Measurements from ENCODE around the gene LAMTOR3.
"Not testable (repeated sequence)": the region's sequence is repeated elsewhere in the genome, so short reads cannot be mapped to it uniquely, and the experiment has no call there.

The LAMTOR3 gene

GRCh38 chr4:99835942-99836341, 58.3 kb downstream of the LAMTOR3 start:
- 95 to 97% methylated on average over 2 of the region's 2 CpGs for WGBS, 2 experiments
- Histone ChIP-seq H3K4me3 (ENCODE audit: insufficient read depth, low read depth, low read length) (no peak overlapping the region), H3K9me3 (ENCODE audit: control insufficient read depth, low read length) (no peaks in the 10 kb centered on the region), H3K27ac (ENCODE audit: insufficient read depth, low read depth, low read length, poor library complexity, severe bottlenecking) (no peak overlapping the region), H3K4me1 (ENCODE audit: control insufficient read depth, insufficient read depth, low read length) (no peaks in the 10 kb centered on the region), H3K36me3 (ENCODE audit: control insufficient read depth, insufficient read depth, low read length) (no peaks in the 10 kb centered on the region), H3K27me3 (ENCODE audit: control insufficient read depth, insufficient read depth, low read length, poor library complexity, severe bottlenecking) (no peaks in the 10 kb centered on the region)

- H3K9me3 ChIP-seq (ENCODE audit: control insufficient read depth, low read length), result no peaks in the 10 kb centered on the region
- no peak overlapping the region for H3K4me3 ChIP-seq (ENCODE audit: insufficient read depth, low read depth, low read length)
- 90 to 94% methylated on average over 7 of the region's 7 CpGs for WGBS, 2 experiments
- H3K36me3 ChIP-seq (ENCODE audit: control insufficient read depth, insufficient read depth, low read length), result no peaks in the 10 kb centered on the region
- no peaks in the 10 kb centered on the region for H3K27me3 ChIP-seq (ENCODE audit: control insufficient read depth, insufficient read depth, low read length, poor library complexity, severe bottlenecking)
- no peaks in the 10 kb centered on the region for H3K4me1 ChIP-seq (ENCODE audit: control insufficient read depth, insufficient read depth, low read length)
- no peak overlapping the region for H3K27ac ChIP-seq (ENCODE audit: insufficient read depth, low read depth, low read length, poor library complexity, severe bottlenecking)
These were observed 59.7 kb downstream of the LAMTOR3 start for GRCh38 chr4:99834569-99834968.

- H3K36me3 ChIP-seq (ENCODE audit: control insufficient read depth, insufficient read depth, low read length), result no peaks in the 10 kb centered on the region
- no peak overlapping the region for H3K27ac ChIP-seq (ENCODE audit: insufficient read depth, low read depth, low read length, poor library complexity, severe bottlenecking)
- no peaks in the 10 kb centered on the region for H3K27me3 ChIP-seq (ENCODE audit: control insufficient read depth, insufficient read depth, low read length, poor library complexity, severe bottlenecking)
- no peaks in the 10 kb centered on the region for H3K9me3 ChIP-seq (ENCODE audit: control insufficient read depth, low read length)
- H3K4me3 ChIP-seq (ENCODE audit: insufficient read depth, low read depth, low read length), result no peak overlapping the region
- 68 to 76% methylated on average over 5 of the region's 5 CpGs for WGBS, 2 experiments
- no peaks in the 10 kb centered on the region for H3K4me1 ChIP-seq (ENCODE audit: control insufficient read depth, insufficient read depth, low read length)
These were observed 60.5 kb downstream of the LAMTOR3 start for GRCh38 chr4:99833756-99834155.

GRCh38 chr4:99832758-99833157, 61.5 kb downstream of the LAMTOR3 start:
- H3K36me3 ChIP-seq (ENCODE audit: control insufficient read depth, insufficient read depth, low read length), result no peaks in the 10 kb centered on the region
- H3K4me1 ChIP-seq (ENCODE audit: control insufficient read depth, insufficient read depth, low read length), result no peaks in the 10 kb centered on the region
- no peak overlapping the region for H3K4me3 ChIP-seq (ENCODE audit: insufficient read depth, low read depth, low read length)
- H3K27me3 ChIP-seq (ENCODE audit: control insufficient read depth, insufficient read depth, low read length, poor library complexity, severe bottlenecking), result no peaks in the 10 kb centered on the region
- H3K27ac ChIP-seq (ENCODE audit: insufficient read depth, low read depth, low read length, poor library complexity, severe bottlenecking), result no peak overlapping the region
- no peaks in the 10 kb centered on the region for H3K9me3 ChIP-seq (ENCODE audit: control insufficient read depth, low read length)
- 100% methylated on average over 2 of the region's 3 CpGs; no CpG with 5 or more reads in 1 of the 2 experiments for WGBS, 2 experiments

- no peaks in the 10 kb centered on the region for H3K27me3 ChIP-seq (ENCODE audit: control insufficient read depth, insufficient read depth, low read length, poor library complexity, severe bottlenecking)
- no peak overlapping the region for H3K4me3 ChIP-seq (ENCODE audit: insufficient read depth, low read depth, low read length)
- H3K36me3 ChIP-seq (ENCODE audit: control insufficient read depth, insufficient read depth, low read length), result no peaks in the 10 kb centered on the region
- H3K27ac ChIP-seq (ENCODE audit: insufficient read depth, low read depth, low read length, poor library complexity, severe bottlenecking), result no peak overlapping the region
- no peaks in the 10 kb centered on the region for H3K4me1 ChIP-seq (ENCODE audit: control insufficient read depth, insufficient read depth, low read length)
- H3K9me3 ChIP-seq (ENCODE audit: control insufficient read depth, low read length), result no peaks in the 10 kb centered on the region
These were observed 61.9 kb downstream of the LAMTOR3 start for GRCh38 chr4:99832321-99832720.

- H3K4me1 ChIP-seq (ENCODE audit: control insufficient read depth, insufficient read depth, low read length); H3K36me3 ChIP-seq (ENCODE audit: control insufficient read depth, insufficient read depth, low read length); H3K27ac ChIP-seq (ENCODE audit: insufficient read depth, low read depth, low read length, poor library complexity, severe bottlenecking); H3K9me3 ChIP-seq (ENCODE audit: control insufficient read depth, low read length); H3K27me3 ChIP-seq (ENCODE audit: control insufficient read depth, insufficient read depth, low read length, poor library complexity, severe bottlenecking); H3K4me3 ChIP-seq (ENCODE audit: insufficient read depth, low read depth, low read length): not testable (repeated sequence)
- WGBS, 2 experiments, result 89 to 96% methylated on average over 5 of the region's 5 CpGs
These were observed 64.2 kb downstream of the LAMTOR3 start for GRCh38 chr4:99830051-99830450.

GRCh38 chr4:99828477-99828876, 65.8 kb downstream of the LAMTOR3 start:
- no peak overlapping the region for H3K27ac ChIP-seq (ENCODE audit: insufficient read depth, low read depth, low read length, poor library complexity, severe bottlenecking)
- H3K9me3 ChIP-seq (ENCODE audit: control insufficient read depth, low read length), result no peaks in the 10 kb centered on the region
- H3K27me3 ChIP-seq (ENCODE audit: control insufficient read depth, insufficient read depth, low read length, poor library complexity, severe bottlenecking), result no peaks in the 10 kb centered on the region
- 76 to 84% methylated on average over 1 of the region's 1 CpG for WGBS, 2 experiments
- H3K4me3 ChIP-seq (ENCODE audit: insufficient read depth, low read depth, low read length), result no peak overlapping the region
- H3K4me1 ChIP-seq (ENCODE audit: control insufficient read depth, insufficient read depth, low read length), result no peaks in the 10 kb centered on the region
- H3K36me3 ChIP-seq (ENCODE audit: control insufficient read depth, insufficient read depth, low read length), result no peaks in the 10 kb centered on the region

Data from ectodermal cell (in vitro differentiated cells).